Cardiac muscle cell (in vitro differentiated cells and primary cell): ENCODE measurements around the gene DAND5. TPM values are rescaled to one million over a fixed set of nuclear protein-coding genes. Genes with fewer than 3 reads are reported as not detected.

Experiments used
- DNase-seq, 2 donors: peaks; one replicate each; pipeline versions ENCODE4 v3.0.0 to v3.0.0-alpha.2; 2010 to 2017; ENCODE audit warnings: low read depth in 1 of 2, low spot score in 1 of 2
- H3K27ac ChIP-seq: fragments of 200-600 bp; sonication (generic); 2 replicates; pipeline ENCODE4 v1.5.1; 2016
- H3K27me3 ChIP-seq: fragments of 200-600 bp; sonication (generic); 2 replicates; pipeline ENCODE4 v1.6.0; 2016; ENCODE audit warnings: control low read depth
- H3K36me3 ChIP-seq: fragments of 200-600 bp; sonication (generic); 2 replicates; pipeline ENCODE4 v1.5.1; 2016; ENCODE audit warnings: control low read depth
- H3K4me1 ChIP-seq: fragments of 200-600 bp; sonication (generic); 2 replicates; pipeline ENCODE4 v1.8.1; 2017; ENCODE audit warnings: low read depth, mild to moderate bottlenecking, mixed run types
- H3K4me3 ChIP-seq: fragments of 200-600 bp; sonication (generic); 2 replicates; pipeline ENCODE4 v1.5.1; 2016; ENCODE audit warnings: mild to moderate bottlenecking
- H3K9me3 ChIP-seq: fragments of 200-600 bp; sonication (generic); 2 replicates; pipeline ENCODE4 v1.5.1; 2017; ENCODE audit warnings: low read depth, mild to moderate bottlenecking, control low read depth
- polyA plus RNA-seq: library from polyadenylated mRNA; unstranded; fragments of >200 nt; fragmentation: Nextera tagmentation; extraction: Ambion mirVana; gene quantifications from 2 replicates; pipeline ENCODE4 v1.2.1, GENCODE V29; 2016
- total RNA-seq: library from RNA; depleted of rRNA; stranded (reverse); fragments of >200 nt; gene quantifications from 2 replicates; pipeline ENCODE4 v1.2.3, GENCODE V29; 2016
- TF ChIP-seq, protein P1 (sequence below): IDR thresholded peaks from 2 replicates; pipeline ENCODE4 v1.5.1; 2012; ENCODE audit warnings: low read depth, mild to moderate bottlenecking, low read length

The DAND5 gene
- total and polyA plus RNA-seq, 2 experiments from 2014 or later: 0.07 TPM; not detected in 1

DNA sequence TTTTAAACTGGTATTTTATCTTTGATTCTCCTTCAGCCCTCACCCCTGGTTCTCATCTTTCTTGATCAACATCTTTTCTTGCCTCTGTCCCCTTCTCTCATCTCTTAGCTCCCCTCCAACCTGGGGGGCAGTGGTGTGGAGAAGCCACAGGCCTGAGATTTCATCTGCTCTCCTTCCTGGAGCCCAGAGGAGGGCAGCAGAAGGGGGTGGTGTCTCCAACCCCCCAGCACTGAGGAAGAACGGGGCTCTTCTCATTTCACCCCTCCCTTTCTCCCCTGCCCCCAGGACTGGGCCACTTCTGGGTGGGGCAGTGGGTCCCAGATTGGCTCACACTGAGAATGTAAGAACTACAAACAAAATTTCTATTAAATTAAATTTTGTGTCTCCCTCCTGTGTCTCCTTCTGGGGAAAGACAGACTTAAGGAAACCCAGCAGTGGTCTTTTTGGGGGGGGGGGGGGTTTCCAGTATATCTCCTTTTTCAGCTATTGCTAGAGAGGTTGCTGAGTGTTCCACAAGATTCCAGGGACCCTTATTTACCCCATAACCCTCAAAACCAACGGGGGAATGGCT is 25.2 kb upstream of the DAND5 start:
- Histone ChIP-seq H3K9me3 (no peaks in the 10 kb centered on the region), H3K4me1 (peaks cover 13% of the 10 kb centered on the region), H3K27me3 (no peaks in the 10 kb centered on the region), H3K4me3 (no peak overlapping the region), H3K36me3 (peaks cover 56% of the 10 kb centered on the region), H3K27ac (peak overlapping the region; percentile 98)
- TF ChIP-seq, protein P1, sequence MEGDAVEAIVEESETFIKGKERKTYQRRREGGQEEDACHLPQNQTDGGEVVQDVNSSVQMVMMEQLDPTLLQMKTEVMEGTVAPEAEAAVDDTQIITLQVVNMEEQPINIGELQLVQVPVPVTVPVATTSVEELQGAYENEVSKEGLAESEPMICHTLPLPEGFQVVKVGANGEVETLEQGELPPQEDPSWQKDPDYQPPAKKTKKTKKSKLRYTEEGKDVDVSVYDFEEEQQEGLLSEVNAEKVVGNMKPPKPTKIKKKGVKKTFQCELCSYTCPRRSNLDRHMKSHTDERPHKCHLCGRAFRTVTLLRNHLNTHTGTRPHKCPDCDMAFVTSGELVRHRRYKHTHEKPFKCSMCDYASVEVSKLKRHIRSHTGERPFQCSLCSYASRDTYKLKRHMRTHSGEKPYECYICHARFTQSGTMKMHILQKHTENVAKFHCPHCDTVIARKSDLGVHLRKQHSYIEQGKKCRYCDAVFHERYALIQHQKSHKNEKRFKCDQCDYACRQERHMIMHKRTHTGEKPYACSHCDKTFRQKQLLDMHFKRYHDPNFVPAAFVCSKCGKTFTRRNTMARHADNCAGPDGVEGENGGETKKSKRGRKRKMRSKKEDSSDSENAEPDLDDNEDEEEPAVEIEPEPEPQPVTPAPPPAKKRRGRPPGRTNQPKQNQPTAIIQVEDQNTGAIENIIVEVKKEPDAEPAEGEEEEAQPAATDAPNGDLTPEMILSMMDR: no peak
- no peak for DNase-seq

DNA sequence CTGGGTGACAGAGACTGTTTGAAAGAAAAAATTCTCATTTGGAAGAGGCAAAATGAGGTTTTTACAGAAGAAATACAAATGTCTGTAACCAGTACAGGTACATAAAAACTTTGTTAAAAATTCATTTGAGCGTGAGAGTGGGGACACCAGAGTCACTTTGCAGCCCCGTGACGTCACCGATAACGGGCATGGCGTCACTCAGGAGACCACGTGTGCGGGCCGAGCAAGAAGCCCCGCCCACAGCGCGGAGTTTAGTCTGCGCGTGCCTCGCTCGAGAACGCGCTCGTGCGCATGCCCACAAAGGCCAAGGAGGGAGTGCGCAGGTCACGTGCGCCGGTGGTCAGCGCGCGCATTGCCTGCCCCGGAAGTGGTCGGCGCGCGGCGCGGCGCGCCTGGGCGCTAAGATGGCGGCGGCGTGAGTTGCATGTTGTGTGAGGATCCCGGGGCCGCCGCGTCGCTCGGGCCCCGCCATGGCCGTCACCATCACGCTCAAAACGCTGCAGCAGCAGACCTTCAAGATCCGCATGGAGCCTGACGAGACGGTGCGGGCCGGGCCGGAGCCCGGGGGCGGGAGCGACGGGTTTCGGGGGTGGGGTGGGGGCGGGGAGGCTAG is 23.8 kb upstream of the DAND5 start, which contains the start of gene RAD23A:
Gene RAD23A, plus strand, starts transcription at position 384 of the 613 bp plus-strand sequence. Its CDS starts 87 bp downstream, at position 471.
- TF ChIP-seq, protein P1: no peak
- peak; percentile 99 for DNase-seq
- Histone ChIP-seq H3K27ac (peak within 1 kb of the TSS; percentile 98), H3K9me3 (no peaks in the 10 kb centered on the region), H3K36me3 (peaks cover 53% of the 10 kb centered on the region), H3K4me1 (peaks cover 4% of the 10 kb centered on the region), H3K4me3 (peak within 1 kb of the TSS; percentile 86), H3K27me3 (no peaks in the 10 kb centered on the region)

DNA sequence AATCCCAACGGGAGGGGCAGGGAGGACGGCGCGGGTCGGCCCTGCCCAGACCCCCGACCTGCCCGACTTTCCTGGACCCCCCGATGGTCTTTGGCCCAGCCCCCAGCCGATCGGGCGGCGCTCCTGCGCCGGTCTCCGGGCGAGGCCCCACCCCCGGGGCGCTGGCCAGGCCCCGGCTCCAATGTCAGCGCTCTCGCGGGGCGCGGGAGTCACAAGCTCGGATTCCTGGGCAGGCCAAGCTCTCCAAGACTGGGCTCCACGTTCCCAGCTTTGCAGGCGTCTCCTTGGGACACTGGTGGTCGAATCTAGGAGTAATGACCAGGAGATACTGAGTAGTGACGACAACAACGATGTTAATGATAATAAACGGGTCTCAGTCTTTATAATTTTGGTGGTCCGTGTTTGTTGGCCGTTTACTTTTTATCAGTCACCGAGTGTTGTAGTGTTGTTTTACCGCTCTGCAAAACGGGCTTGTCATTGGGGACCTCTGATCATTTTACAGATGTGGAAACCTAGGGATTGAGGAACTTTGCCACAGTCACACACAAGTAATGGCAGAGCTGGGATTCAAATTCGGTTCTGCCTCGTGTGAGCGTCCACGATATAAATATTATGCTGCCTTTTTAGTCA is 23.2 kb upstream of the DAND5 start:
- H3K4me3 ChIP-seq: peak overlapping the region; percentile 86
- TF ChIP-seq, protein P1: no peak
- DNase-seq: peak; percentile 87 to 91
- peaks cover 52% of the 10 kb centered on the region for H3K36me3 ChIP-seq
- H3K27me3 ChIP-seq: no peaks in the 10 kb centered on the region
- H3K27ac ChIP-seq: peak overlapping the region; percentile 98
- peaks cover 4% of the 10 kb centered on the region for H3K4me1 ChIP-seq
- H3K9me3 ChIP-seq: no peaks in the 10 kb centered on the region

DNA sequence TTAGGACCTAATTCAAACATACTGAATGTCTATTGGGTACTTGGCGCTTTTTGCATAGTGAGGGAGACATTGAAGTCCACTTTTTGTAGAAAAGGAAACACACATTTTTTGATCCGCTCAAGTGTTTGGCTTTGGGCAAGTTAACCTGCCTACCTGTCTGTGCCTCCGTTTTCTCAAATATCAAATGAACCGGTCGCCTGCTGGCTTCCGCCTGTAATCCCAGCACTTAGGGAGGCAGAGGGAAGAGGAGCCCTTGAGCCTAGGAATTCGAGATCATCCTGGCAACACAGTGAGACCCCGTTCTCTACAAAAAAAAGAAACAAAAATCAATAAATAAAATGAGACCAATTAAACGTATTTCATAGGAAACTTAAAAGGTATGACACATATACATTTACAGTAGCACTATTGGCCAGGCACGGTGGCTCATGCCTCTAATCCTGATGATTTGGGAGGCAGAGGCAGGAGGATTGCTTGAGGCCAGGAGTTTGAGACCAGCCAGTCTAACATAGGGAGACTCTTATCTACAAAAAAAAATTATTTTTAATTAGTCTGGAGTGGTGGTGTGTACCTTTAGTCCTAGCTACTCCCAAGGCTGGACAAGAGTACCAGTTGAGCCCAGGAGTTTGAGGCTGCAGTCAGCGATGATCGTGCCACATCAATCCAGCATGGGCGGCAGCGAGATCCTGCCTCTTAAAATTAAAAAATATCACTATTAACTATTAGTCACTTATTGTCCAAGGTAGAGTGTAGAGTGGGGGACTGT is 22.5 kb upstream of the DAND5 start:
- Histone ChIP-seq H3K36me3 (peaks cover 46% of the 10 kb centered on the region), H3K9me3 (no peaks in the 10 kb centered on the region), H3K27ac (peak overlapping the region; percentile 98), H3K27me3 (no peaks in the 10 kb centered on the region), H3K4me1 (peaks cover 4% of the 10 kb centered on the region), H3K4me3 (peak overlapping the region; percentile 86)
- DNase-seq: no peak
- TF ChIP-seq, protein P1: no peak
